Neutrophil (primary cell): ENCODE results near the gene ATP11A.

Source experiments
- H3K27ac ChIP-seq: fragments of 200-600 bp; sonication (generic); 2 replicates; pipeline ENCODE4 v1.5.1; 2016; ENCODE audit warnings: mild to moderate bottlenecking, moderate library complexity
- H3K27me3 ChIP-seq: fragments of 200-600 bp; sonication (generic); 2 replicates; pipeline ENCODE4 v1.6.0; 2016; ENCODE audit warnings: mild to moderate bottlenecking
- H3K36me3 ChIP-seq: fragments of 200-600 bp; sonication (generic); 2 replicates; pipeline ENCODE4 v1.5.1; 2017
- H3K4me1 ChIP-seq, 2 experiments: fragments of 200-600 bp in 1 of 2; sonication (generic) in 1 of 2; 1 replicate in 1 of 2; 2 replicates in 1 of 2; pipeline versions ENCODE4 v1.5.1 to v1.6.1; 2013 to 2016; ENCODE audit warnings: low read depth in 1 of 2, low read length in 1 of 2, mild to moderate bottlenecking in 1 of 2, moderate library complexity in 1 of 2; ENCODE audit not compliant: control insufficient read depth in 1 of 2, insufficient read depth in 1 of 2
- H3K4me3 ChIP-seq, 2 experiments: fragments of 200-600 bp in 1 of 2; sonication (generic) in 1 of 2; 1 replicate in 1 of 2; 2 replicates in 1 of 2; pipeline ENCODE4 v1.5.1; 2013 to 2016; ENCODE audit warnings: low read depth in 1 of 2, low read length in 1 of 2, mild to moderate bottlenecking in 1 of 2, moderate library complexity in 1 of 2
- H3K9me3 ChIP-seq: fragments of 200-600 bp; sonication (generic); 2 replicates; pipeline ENCODE4 v1.5.1; 2016
- TF ChIP-seq, protein P1 (sequence below): fragments of 200-600 bp; sonication (generic); IDR thresholded peaks from 2 replicates; pipeline ENCODE4 v1.5.1; 2016; ENCODE audit warnings: antibody characterized with exemption

The ATP11A gene

DNA sequence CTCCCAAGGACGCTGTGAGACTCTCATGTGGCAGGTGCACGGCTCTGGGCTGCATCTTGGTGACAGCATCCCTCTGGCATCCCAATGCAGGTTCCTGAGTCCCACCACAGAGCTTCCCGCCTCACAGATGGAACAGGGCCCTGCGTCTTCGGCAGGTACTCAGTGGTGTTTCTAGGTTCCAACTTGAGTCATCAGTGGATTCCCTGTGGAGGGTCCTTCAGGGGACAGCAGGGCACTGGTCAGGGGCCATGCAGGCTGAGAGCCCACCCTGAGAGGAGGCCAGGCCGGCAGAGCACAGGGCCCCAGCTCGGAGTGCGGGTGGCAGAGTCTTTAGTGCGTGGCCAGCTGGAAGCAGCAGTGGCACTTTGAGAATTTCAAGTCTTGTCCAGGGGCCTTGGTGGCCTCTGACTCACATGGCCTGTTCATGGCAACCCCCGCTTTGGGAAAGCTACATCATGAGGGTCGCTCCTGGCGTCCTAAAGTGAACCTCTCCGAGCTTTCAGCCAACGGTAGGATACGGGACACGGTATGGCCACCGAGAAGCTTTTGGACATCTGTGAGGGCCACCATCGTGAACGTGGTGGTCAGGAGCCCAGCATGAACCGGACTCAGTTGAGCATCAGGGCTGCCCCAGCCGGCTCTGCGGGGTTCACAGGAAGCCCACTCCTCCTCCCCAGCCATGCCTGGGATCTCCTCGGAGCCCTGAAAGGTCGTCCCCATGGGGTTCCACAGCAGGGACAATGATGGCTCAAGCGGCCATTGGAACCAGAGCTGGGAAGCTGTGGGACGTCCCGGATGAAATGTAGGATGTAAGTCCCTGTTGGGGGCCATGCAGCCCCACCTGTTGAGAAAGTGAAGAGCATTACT is 207.1 kb downstream of the ATP11A start:
- H3K27me3 ChIP-seq = peaks cover 58% of the 10 kb centered on the region
- H3K4me1 ChIP-seq = peaks cover 12 to 17% of the 10 kb centered on the region in 2 experiments
- TF ChIP-seq, protein P1, sequence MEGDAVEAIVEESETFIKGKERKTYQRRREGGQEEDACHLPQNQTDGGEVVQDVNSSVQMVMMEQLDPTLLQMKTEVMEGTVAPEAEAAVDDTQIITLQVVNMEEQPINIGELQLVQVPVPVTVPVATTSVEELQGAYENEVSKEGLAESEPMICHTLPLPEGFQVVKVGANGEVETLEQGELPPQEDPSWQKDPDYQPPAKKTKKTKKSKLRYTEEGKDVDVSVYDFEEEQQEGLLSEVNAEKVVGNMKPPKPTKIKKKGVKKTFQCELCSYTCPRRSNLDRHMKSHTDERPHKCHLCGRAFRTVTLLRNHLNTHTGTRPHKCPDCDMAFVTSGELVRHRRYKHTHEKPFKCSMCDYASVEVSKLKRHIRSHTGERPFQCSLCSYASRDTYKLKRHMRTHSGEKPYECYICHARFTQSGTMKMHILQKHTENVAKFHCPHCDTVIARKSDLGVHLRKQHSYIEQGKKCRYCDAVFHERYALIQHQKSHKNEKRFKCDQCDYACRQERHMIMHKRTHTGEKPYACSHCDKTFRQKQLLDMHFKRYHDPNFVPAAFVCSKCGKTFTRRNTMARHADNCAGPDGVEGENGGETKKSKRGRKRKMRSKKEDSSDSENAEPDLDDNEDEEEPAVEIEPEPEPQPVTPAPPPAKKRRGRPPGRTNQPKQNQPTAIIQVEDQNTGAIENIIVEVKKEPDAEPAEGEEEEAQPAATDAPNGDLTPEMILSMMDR = no peak
- no peaks in the 10 kb centered on the region for H3K9me3 ChIP-seq
- H3K36me3 ChIP-seq = no peaks in the 10 kb centered on the region
- H3K27ac ChIP-seq = no peak overlapping the region
- no peak overlapping the region for H3K4me3 ChIP-seq

DNA sequence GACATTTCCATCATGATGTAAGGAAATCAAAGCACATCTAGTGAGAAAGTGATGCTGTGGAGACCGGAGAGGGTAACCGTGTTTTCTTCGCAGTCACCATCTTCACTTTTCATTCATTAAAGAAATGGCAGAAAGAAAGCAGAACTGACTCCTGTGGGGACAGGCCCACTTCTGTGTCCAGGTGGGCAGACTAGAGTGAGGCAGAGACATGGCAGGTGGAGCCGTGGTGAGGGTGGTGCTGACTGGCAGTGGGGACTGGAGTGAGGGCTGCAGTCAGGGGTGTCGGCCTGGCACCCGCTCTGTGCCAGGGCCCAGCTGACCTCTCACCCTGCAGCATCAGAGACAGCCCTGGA is 207.7 kb downstream of the ATP11A start:
- Histone ChIP-seq H3K36me3 (no peaks in the 10 kb centered on the region), H3K4me1 (peaks cover 12 to 17% of the 10 kb centered on the region in 2 experiments), H3K27ac (no peak overlapping the region), H3K4me3 (no peak overlapping the region), H3K27me3 (peaks cover 58% of the 10 kb centered on the region), H3K9me3 (no peaks in the 10 kb centered on the region)
- TF ChIP-seq, protein P1 = no peak

DNA sequence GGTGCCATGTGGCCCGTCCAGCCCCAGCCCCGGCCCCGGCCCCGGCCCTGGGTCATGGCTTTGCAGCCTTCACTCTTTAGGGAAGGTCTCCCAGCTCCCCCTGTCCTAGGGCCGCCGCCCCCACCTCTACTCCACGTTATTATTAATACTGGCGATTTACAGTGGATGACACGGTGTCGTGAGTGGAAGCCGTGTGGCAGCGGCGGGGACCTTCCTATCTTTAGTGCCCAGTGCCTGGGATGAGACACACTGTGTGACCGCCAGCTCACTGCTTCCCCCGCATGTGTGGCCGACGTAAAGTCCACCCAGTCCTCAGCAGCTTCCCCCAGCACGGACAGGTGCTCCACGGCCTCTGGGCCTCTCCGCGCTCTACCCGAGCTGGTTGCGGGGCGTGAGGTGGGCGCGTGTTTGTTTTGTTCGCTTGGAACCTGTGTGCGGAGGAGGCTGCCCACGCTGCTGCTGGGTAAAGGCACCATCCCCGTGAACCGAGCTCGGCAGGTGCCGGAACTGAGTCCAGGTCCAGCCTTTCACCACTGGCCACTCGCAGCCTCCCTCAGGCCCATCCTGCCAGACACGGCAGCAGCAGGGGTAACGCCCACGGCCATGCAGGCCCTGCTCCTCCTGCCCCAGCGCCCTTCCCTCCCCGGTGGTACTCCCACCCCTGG is 208.2 kb downstream of the ATP11A start:
- H3K9me3 ChIP-seq = no peaks in the 10 kb centered on the region
- TF ChIP-seq, protein P1 = no peak
- no peaks in the 10 kb centered on the region for H3K36me3 ChIP-seq
- peaks cover 54% of the 10 kb centered on the region for H3K27me3 ChIP-seq
- H3K4me1 ChIP-seq = peaks cover 12 to 13% of the 10 kb centered on the region in 2 experiments
- no peak overlapping the region for H3K4me3 ChIP-seq
- H3K27ac ChIP-seq = no peak overlapping the region

DNA sequence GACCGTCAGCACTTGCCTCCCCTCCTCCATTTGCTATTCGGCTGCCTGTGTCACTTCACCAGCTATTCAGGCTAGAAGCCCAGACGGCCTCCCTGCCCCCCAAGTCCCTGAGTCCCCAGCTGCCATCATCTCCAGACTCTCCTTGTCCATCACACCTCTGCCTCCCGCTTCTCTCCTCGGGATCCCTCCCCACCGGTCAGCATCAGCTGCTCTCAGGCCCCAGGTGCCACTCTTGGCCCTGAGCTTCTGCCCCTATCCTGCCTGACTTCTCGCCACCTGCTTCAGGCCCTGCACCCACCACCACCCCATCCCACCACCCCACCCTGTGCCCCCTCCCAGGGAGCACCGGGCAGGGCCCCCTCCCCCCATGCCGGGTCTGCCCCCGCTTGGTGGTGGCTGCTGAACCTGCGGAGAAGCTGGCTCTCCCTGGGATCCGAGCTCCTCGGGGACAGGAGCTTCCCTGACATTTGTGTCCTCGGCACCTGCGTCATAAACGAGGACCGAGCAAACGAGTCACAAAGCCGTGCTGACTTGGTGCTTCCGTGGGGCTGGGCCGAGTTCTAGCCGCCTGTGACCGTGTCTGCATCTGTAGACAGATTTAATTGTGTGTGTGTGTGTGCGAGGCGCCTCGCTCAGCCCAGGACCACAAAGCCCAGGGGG is 208.9 kb downstream of the ATP11A start:
- no peaks in the 10 kb centered on the region for H3K9me3 ChIP-seq
- H3K4me3 ChIP-seq = no peak overlapping the region
- H3K27ac ChIP-seq = no peak overlapping the region
- TF ChIP-seq, protein P1 = no peak
- peaks cover 47% of the 10 kb centered on the region for H3K27me3 ChIP-seq
- H3K36me3 ChIP-seq = no peaks in the 10 kb centered on the region
- H3K4me1 ChIP-seq = peaks cover 12 to 13% of the 10 kb centered on the region in 2 experiments

DNA sequence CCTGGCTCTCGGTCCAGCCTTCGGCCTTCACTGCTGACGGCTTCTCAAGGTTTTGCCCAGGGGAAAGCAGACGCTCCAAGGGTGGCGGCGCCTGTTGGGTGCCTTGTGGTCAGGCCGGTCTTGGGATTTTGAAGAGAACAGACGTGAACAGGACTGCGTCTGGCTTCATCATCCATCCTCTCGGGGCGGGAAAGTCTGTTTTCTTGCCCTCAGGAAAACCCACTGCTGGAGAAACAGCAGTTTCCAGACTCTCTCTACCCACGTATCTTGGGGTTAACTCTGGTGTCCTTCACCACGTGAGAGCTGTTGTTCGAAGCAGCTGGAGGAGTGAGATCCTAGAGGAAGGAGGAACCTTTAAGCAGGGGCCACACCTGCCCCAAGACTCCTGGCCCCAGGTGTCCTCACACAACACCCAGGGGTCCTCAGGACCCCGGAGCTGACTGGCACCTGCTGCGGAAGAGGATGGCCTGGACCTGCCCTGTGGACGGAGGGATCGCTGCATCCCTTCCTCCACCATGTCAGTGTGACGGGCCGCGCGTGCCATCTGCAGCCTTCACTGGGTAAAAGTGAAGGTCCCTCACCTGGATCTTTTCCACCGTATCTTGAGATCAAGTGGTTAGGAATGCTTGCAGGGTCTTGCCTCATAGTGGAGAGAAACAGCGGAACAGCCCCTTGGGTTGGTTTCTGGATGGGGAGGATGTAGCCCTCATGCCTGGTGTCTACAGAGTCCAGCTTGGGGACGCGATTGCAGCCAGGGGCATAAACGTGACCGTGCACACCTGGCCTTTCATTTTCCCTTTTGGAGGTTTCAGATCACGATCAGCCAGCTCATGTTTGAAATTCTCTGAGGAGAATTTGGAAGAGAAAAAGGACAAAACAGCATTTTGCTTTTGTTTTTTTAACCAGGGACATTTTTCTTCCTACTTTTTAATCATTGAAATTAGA is 209.7 kb downstream of the ATP11A start:
- TF ChIP-seq, protein P1 = no peak
- no peaks in the 10 kb centered on the region for H3K9me3 ChIP-seq
- peaks cover 10 to 11% of the 10 kb centered on the region in 2 experiments for H3K4me1 ChIP-seq
- no peak overlapping the region for H3K4me3 ChIP-seq
- H3K27ac ChIP-seq = no peak overlapping the region
- no peaks in the 10 kb centered on the region for H3K36me3 ChIP-seq
- peaks cover 39% of the 10 kb centered on the region for H3K27me3 ChIP-seq
